H9 (cell line): ENCODE results near the gene LINGO1. TPM values are rescaled to one million over a fixed set of nuclear protein-coding genes. Genes with fewer than 3 reads are reported as not detected.

ENCODE experiments used
- DNase-seq: peaks from one replicate; pipeline ENCODE4 v3.0.0-alpha.2; 2017
- H2AFZ ChIP-seq: one replicate; pipeline ENCODE4 v1.6.1; 2013; ENCODE audit warnings: mild to moderate bottlenecking, low read length, control low read depth, moderate library complexity
- H2AK5ac ChIP-seq: 2 replicates; pipeline ENCODE4 v1.6.1; 2013; ENCODE audit warnings: low read length, control low read depth, mixed read lengths; ENCODE audit not compliant: insufficient read length
- H2BK120ac ChIP-seq: one replicate; pipeline ENCODE4 v1.6.1; 2013; ENCODE audit warnings: low read depth, mild to moderate bottlenecking, low read length, control low read depth, inconsistent platforms; ENCODE audit not compliant: poor library complexity, severe bottlenecking
- H2BK12ac ChIP-seq: 2 replicates; pipeline ENCODE4 v1.6.1; 2013; ENCODE audit warnings: low read length, control low read depth, mixed read lengths, low read depth; ENCODE audit not compliant: insufficient read length
- H2BK15ac ChIP-seq: 2 replicates; pipeline ENCODE4 v1.6.1; 2013; ENCODE audit warnings: low read depth, low read length, control low read depth
- H2BK20ac ChIP-seq: one replicate; pipeline ENCODE4 v1.6.1; 2013; ENCODE audit warnings: low read depth, mild to moderate bottlenecking, low read length, control low read depth, inconsistent platforms; ENCODE audit not compliant: poor library complexity, severe bottlenecking
- H2BK5ac ChIP-seq: 2 replicates; pipeline ENCODE4 v1.6.1; 2013; ENCODE audit warnings: low read length, control low read depth, mixed read lengths; ENCODE audit not compliant: insufficient read length
- H3K14ac ChIP-seq: 2 replicates; pipeline ENCODE4 v1.6.1; 2013; ENCODE audit warnings: low read length, control low read depth; ENCODE audit not compliant: insufficient read depth
- H3K18ac ChIP-seq: 2 replicates; pipeline ENCODE4 v1.6.1; 2013; ENCODE audit warnings: low read depth, mild to moderate bottlenecking, mixed read lengths, low read length, control low read depth; ENCODE audit not compliant: insufficient read length
- H3K23ac ChIP-seq: 2 replicates; pipeline ENCODE4 v1.6.1; 2013; ENCODE audit warnings: low read length, control low read depth, mixed read lengths, low read depth; ENCODE audit not compliant: insufficient read length
- H3K23me2 ChIP-seq: 2 replicates; pipeline ENCODE4 v1.6.1; 2013; ENCODE audit warnings: low read depth, mild to moderate bottlenecking, mixed read lengths, low read length, control low read depth; ENCODE audit not compliant: insufficient read length, poor library complexity, severe bottlenecking
- H3K27ac ChIP-seq: 2 replicates; pipeline ENCODE4 v1.5.1; 2013; ENCODE audit warnings: low read length, control low read depth, mixed read lengths, low read depth; ENCODE audit not compliant: insufficient read length
- H3K27me3 ChIP-seq: 2 replicates; pipeline ENCODE4 v1.6.1; 2013; ENCODE audit warnings: low read length, control low read depth, inconsistent platforms; ENCODE audit not compliant: insufficient read depth
- H3K4ac ChIP-seq: 2 replicates; pipeline ENCODE4 v1.6.1; 2013; ENCODE audit warnings: low read depth, mild to moderate bottlenecking, control low read depth, inconsistent platforms, low read length, moderate library complexity
- H3K4me1 ChIP-seq: 2 replicates; pipeline ENCODE4 v1.6.1; 2013; ENCODE audit warnings: low read length, control low read depth, inconsistent platforms; ENCODE audit not compliant: insufficient read depth
- H3K4me2 ChIP-seq: 2 replicates; pipeline ENCODE4 v1.6.1; 2013; ENCODE audit warnings: low read length, control low read depth, mixed read lengths; ENCODE audit not compliant: insufficient read length, insufficient read depth
- H3K56ac ChIP-seq: 2 replicates; pipeline ENCODE4 v1.6.1; 2013; ENCODE audit warnings: low read depth, mild to moderate bottlenecking, mixed read lengths, low read length, control low read depth; ENCODE audit not compliant: insufficient read length
- H3K79me1 ChIP-seq: 2 replicates; pipeline ENCODE4 v1.6.1; 2013; ENCODE audit warnings: low read depth, mild to moderate bottlenecking, moderate library complexity, low read length, control low read depth, inconsistent platforms; ENCODE audit not compliant: insufficient read depth, poor library complexity, severe bottlenecking
- H3K79me2 ChIP-seq: 2 replicates; pipeline ENCODE4 v1.6.1; 2013; ENCODE audit warnings: low read length, control low read depth, inconsistent platforms; ENCODE audit not compliant: insufficient read depth
- H3K9ac ChIP-seq: 2 replicates; pipeline ENCODE4 v1.6.1; 2013; ENCODE audit warnings: low read length, control low read depth, mixed read lengths; ENCODE audit not compliant: insufficient read length; ENCODE audit errors: extremely low read depth
- H3K9me3 ChIP-seq: one replicate; pipeline ENCODE4 v1.6.1; 2013; ENCODE audit warnings: low read depth, low read length, inconsistent platforms; ENCODE audit not compliant: control insufficient read depth
- H3T11ph ChIP-seq: one replicate; pipeline ENCODE4 v1.6.1; 2013; ENCODE audit warnings: mild to moderate bottlenecking, low read length, control low read depth, inconsistent platforms
- H4K20me1 ChIP-seq: one replicate; pipeline ENCODE4 v1.6.1; 2013; ENCODE audit not compliant: control insufficient read depth, insufficient read length, insufficient read depth
- H4K5ac ChIP-seq: 2 replicates; pipeline ENCODE4 v1.6.1; 2013; ENCODE audit warnings: low read depth, mild to moderate bottlenecking, mixed read lengths, low read length, control low read depth; ENCODE audit not compliant: insufficient read length
- H4K8ac ChIP-seq: replicated peaks from 2 replicates; pipeline ENCODE4 v1.6.1; 2013; ENCODE audit warnings: low read length, control low read depth, mixed read lengths, low read depth; ENCODE audit not compliant: insufficient read length
- H4K91ac ChIP-seq: 2 replicates; pipeline ENCODE4 v1.6.1; 2013; ENCODE audit warnings: low read depth, mild to moderate bottlenecking, moderate library complexity, mixed read lengths, low read length, control low read depth; ENCODE audit not compliant: insufficient read length
- H3K27ac Mint-ChIP-seq, 3 experiments: 2 replicates in 2 of 3; 3 replicates in 1 of 3; pipeline ENCODE4 v1.8.0; 2020 to 2021; ENCODE audit warnings: mixed read lengths in 3 of 3, mild to moderate bottlenecking in 1 of 3, moderate library complexity in 1 of 3
- H3K27me3 Mint-ChIP-seq: 2 replicates; pipeline ENCODE4 v1.8.0; 2021; ENCODE audit warnings: low read depth, mild to moderate bottlenecking, moderate library complexity, mixed read lengths
- H3K36me3 Mint-ChIP-seq, 3 experiments: 2 replicates in 2 of 3; 3 replicates in 1 of 3; pipeline ENCODE4 v1.8.0; 2020 to 2021; ENCODE audit warnings: low read depth in 3 of 3, mixed read lengths in 3 of 3; ENCODE audit not compliant: insufficient read depth in 1 of 3
- H3K4me1 Mint-ChIP-seq, 2 experiments: 2 replicates each; pipeline ENCODE4 v1.8.0; 2020; ENCODE audit warnings: mixed read lengths in 2 of 2
- H3K4me3 Mint-ChIP-seq, 2 experiments: 2 replicates in 1 of 2; 3 replicates in 1 of 2; pipeline ENCODE4 v1.8.0; 2020 to 2021; ENCODE audit warnings: mild to moderate bottlenecking in 2 of 2, mixed read lengths in 2 of 2, moderate library complexity in 1 of 2
- H3K9me3 Mint-ChIP-seq, 2 experiments: 2 replicates in 1 of 2; 3 replicates in 1 of 2; pipeline ENCODE4 v1.8.0; 2020; ENCODE audit warnings: mild to moderate bottlenecking in 2 of 2, mixed read lengths in 2 of 2, moderate library complexity in 1 of 2
- whole genome bisulfite sequencing: extraction: QIAGEN DNeasy Blood & Tissue Kit; methylation state at CpG from one replicate; pipeline ENCODE4 v1.1.7; 2013; ENCODE audit warnings: missing lambda C conversion rate, low lambda C conversion rate, mixed read lengths; ENCODE audit not compliant: insufficient read length; ENCODE audit errors: extremely low coverage; 5-methylcytosine and 5-hydroxymethylcytosine counted together
- total RNA-seq: library from RNA; stranded (reverse); gene quantifications from 2 replicates; pipeline ENCODE4 v1.2.1, GENCODE V29; 2021
- TF ChIP-seq, protein P1 (sequence below): fragments of 200-600 bp; sonication (generic); conservative IDR thresholded peaks from 3 replicates; pipeline ENCODE4 v1.8.0; 2021; ENCODE audit warnings: antibody characterized with exemption, mild to moderate bottlenecking

Gene LINGO1
- total RNA-seq, 1 experiment from 2014 or later: 41.6 TPM

- Histone ChIP-seq H3K23ac (no peak overlapping the region), H3K27me3 (no peaks in the 10 kb centered on the region), H3K9ac (no peak overlapping the region), H3K79me2 (no peaks in the 10 kb centered on the region), H3K4me1 (no peaks in the 10 kb centered on the region), H3K9me3 (no peaks in the 10 kb centered on the region), H3K27ac (no peak overlapping the region), H2BK5ac (no peak overlapping the region), H3K56ac (no peak overlapping the region), H3K23me2 (no peaks in the 10 kb centered on the region), H2BK120ac (no peak overlapping the region), H4K5ac (no peak overlapping the region), H3K4ac (no peak overlapping the region), H3T11ph (no peak overlapping the region), H3K4me2 (no peak overlapping the region), H3K14ac (no peak overlapping the region), H2BK12ac (no peak overlapping the region), H4K8ac (no peak overlapping the region), H3K79me1 (no peaks in the 10 kb centered on the region), H2AK5ac (no peak overlapping the region), H2BK15ac (no peak overlapping the region), H4K91ac (no peak overlapping the region), H3K18ac (no peak overlapping the region), H2BK20ac (no peak overlapping the region), H4K20me1 (no peaks in the 10 kb centered on the region), H2AFZ (no peak overlapping the region)
- Mint-ChIP-seq H3K36me3 (peaks cover 0 to 7% (median 2%) of the 10 kb centered on the region in 3 experiments; a peak in 2 of 7 replicates), H3K4me1 (peaks cover 9 to 20% of the 10 kb centered on the region in 2 experiments), H3K4me3 (no peak overlapping the region), H3K27ac (no peak overlapping the region), H3K27me3 (peaks cover 16% of the 10 kb centered on the region), H3K9me3 (peaks cover 5 to 8% of the 10 kb centered on the region in 2 experiments; a peak in 4 of 5 replicates)
- TF ChIP-seq, protein P1, sequence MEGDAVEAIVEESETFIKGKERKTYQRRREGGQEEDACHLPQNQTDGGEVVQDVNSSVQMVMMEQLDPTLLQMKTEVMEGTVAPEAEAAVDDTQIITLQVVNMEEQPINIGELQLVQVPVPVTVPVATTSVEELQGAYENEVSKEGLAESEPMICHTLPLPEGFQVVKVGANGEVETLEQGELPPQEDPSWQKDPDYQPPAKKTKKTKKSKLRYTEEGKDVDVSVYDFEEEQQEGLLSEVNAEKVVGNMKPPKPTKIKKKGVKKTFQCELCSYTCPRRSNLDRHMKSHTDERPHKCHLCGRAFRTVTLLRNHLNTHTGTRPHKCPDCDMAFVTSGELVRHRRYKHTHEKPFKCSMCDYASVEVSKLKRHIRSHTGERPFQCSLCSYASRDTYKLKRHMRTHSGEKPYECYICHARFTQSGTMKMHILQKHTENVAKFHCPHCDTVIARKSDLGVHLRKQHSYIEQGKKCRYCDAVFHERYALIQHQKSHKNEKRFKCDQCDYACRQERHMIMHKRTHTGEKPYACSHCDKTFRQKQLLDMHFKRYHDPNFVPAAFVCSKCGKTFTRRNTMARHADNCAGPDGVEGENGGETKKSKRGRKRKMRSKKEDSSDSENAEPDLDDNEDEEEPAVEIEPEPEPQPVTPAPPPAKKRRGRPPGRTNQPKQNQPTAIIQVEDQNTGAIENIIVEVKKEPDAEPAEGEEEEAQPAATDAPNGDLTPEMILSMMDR: no peak
- WGBS: no CpG with 5 or more reads among the region's 6 CpGs
- no peak for DNase-seq
These were observed 25.6 kb upstream of the LINGO1 start for GRCh38 chr15:77658304-77658703.
